SK-N-SH treated with all-trans-retinoic acid at 6 μM for 48 hours (cell line): ENCODE results near the gene CD207.

Experiments used
- ARNTL ChIP-seq: fragments of 450-650 bp; formaldehyde crosslinking; IDR thresholded peaks from 2 replicates; pipeline ENCODE4 v1.5.0; 2020; ENCODE audit warnings: low read depth, mild to moderate bottlenecking, moderate library complexity, borderline replicate concordance
- BACH2 ChIP-seq: fragments of 250-450 bp; sonication (Bioruptor Pico); IDR thresholded peaks from 2 replicates; pipeline ENCODE4 v1.9.0; 2021; ENCODE audit warnings: mild to moderate bottlenecking, borderline replicate concordance
- CSDC2 ChIP-seq: fragments of 250-450 bp; sonication (Bioruptor Pico); IDR thresholded peaks from 2 replicates; pipeline ENCODE4 v1.5.0; 2020; ENCODE audit warnings: mild to moderate bottlenecking, moderate library complexity
- CSRNP3 ChIP-seq: fragments of 250-450 bp; sonication (Bioruptor Pico); IDR thresholded peaks from 2 replicates; pipeline ENCODE4 v1.5.1; 2021; ENCODE audit warnings: mild to moderate bottlenecking, moderate library complexity
- GLIS3 ChIP-seq: fragments of 250-450 bp; sonication (Bioruptor Pico); IDR thresholded peaks from 2 replicates; pipeline ENCODE4 v1.5.0; 2020; ENCODE audit warnings: mild to moderate bottlenecking, moderate library complexity
- OSR1 ChIP-seq: fragments of 250-450 bp; sonication (Bioruptor Pico); IDR thresholded peaks from 2 replicates; pipeline ENCODE4 v1.8.0; 2022; ENCODE audit warnings: moderate library complexity, mild to moderate bottlenecking, inconsistent platforms
- RARB ChIP-seq: fragments of 250-450 bp; sonication (Bioruptor Pico); IDR thresholded peaks from 2 replicates; pipeline ENCODE4 v1.8.0; 2021; ENCODE audit warnings: mild to moderate bottlenecking, moderate library complexity
- TCF4 ChIP-seq: fragments of 250-450 bp; sonication (Bioruptor Pico); IDR thresholded peaks from 2 replicates; pipeline ENCODE4 v1.8.0; 2021; ENCODE audit warnings: mild to moderate bottlenecking, moderate library complexity, borderline replicate concordance
- ZFP3 ChIP-seq: fragments of 250-450 bp; sonication (Bioruptor Pico); IDR thresholded peaks from 2 replicates; pipeline ENCODE4 v1.5.0; 2020; ENCODE audit warnings: mild to moderate bottlenecking, moderate library complexity
- ZFP30 ChIP-seq: fragments of 450-650 bp; formaldehyde crosslinking; IDR thresholded peaks from 2 replicates; pipeline ENCODE4 v1.5.0; 2022; ENCODE audit warnings: mild to moderate bottlenecking, moderate library complexity
- TF ChIP-seq, protein P1 (sequence below): fragments of 250-450 bp; sonication (Bioruptor Pico); IDR thresholded peaks from 2 replicates; pipeline ENCODE4 v1.8.0; 2020; ENCODE audit warnings: mild to moderate bottlenecking, moderate library complexity, borderline replicate concordance
- TF ChIP-seq, protein P2 (sequence below): fragments of 250-450 bp; sonication (Bioruptor Pico); IDR thresholded peaks from 2 replicates; pipeline ENCODE4 v1.8.0; 2021; ENCODE audit warnings: low read depth, mild to moderate bottlenecking, moderate library complexity, borderline replicate concordance

- TF ChIP-seq BACH2 (CRISPR knock-in tag) (no peak), CSRNP3 (CRISPR knock-in tag) (no peak), RARB (CRISPR knock-in tag) (no peak), OSR1 (CRISPR knock-in tag) (no peak), TCF4 (CRISPR knock-in tag) (no peak), ZFP30 (CRISPR knock-in tag) (no peak), ARNTL (CRISPR knock-in tag) (no peak), GLIS3 (CRISPR knock-in tag) (no peak), ZFP3 (CRISPR knock-in tag) (no peak), CSDC2 (CRISPR knock-in tag) (no peak)
- TF ChIP-seq, protein P1, sequence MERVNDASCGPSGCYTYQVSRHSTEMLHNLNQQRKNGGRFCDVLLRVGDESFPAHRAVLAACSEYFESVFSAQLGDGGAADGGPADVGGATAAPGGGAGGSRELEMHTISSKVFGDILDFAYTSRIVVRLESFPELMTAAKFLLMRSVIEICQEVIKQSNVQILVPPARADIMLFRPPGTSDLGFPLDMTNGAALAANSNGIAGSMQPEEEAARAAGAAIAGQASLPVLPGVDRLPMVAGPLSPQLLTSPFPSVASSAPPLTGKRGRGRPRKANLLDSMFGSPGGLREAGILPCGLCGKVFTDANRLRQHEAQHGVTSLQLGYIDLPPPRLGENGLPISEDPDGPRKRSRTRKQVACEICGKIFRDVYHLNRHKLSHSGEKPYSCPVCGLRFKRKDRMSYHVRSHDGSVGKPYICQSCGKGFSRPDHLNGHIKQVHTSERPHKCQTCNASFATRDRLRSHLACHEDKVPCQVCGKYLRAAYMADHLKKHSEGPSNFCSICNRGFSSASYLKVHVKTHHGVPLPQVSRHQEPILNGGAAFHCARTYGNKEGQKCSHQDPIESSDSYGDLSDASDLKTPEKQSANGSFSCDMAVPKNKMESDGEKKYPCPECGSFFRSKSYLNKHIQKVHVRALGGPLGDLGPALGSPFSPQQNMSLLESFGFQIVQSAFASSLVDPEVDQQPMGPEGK (CRISPR knock-in tag): no peak
- TF ChIP-seq, protein P2, sequence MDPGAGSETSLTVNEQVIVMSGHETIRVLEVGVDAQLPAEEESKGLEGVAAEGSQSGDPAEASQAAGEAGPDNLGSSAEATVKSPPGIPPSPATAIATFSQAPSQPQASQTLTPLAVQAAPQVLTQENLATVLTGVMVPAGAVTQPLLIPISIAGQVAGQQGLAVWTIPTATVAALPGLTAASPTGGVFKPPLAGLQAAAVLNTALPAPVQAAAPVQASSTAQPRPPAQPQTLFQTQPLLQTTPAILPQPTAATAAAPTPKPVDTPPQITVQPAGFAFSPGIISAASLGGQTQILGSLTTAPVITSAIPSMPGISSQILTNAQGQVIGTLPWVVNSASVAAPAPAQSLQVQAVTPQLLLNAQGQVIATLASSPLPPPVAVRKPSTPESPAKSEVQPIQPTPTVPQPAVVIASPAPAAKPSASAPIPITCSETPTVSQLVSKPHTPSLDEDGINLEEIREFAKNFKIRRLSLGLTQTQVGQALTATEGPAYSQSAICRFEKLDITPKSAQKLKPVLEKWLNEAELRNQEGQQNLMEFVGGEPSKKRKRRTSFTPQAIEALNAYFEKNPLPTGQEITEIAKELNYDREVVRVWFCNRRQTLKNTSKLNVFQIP (CRISPR knock-in tag): no peak
Measured at GRCh38 chr2:70806620-70807019, 29.0 kb downstream of the CD207 start.
